Calu3 (cell line): ENCODE data around the gene PDCD6IP. TPM values are rescaled to one million over a fixed set of nuclear protein-coding genes. Genes with fewer than 3 reads are reported as not detected.
"Not testable (repeated sequence)": the region's sequence is repeated elsewhere in the genome, so short reads cannot be mapped to it uniquely, and the experiment has no call there.

Experiments used
- BruUV-seq: library from RNA; stranded (reverse); fragments of 400-500 nt; replicated peaks from 2 replicates; lab custom pipeline; 2021; lab: Mats Ljungman, UMichigan
- CTCF ChIA-PET: fragments of 300-600 bp; sonication (Branson Sonifier 250); formaldehyde crosslinking; loops from one replicate; lab custom pipeline; 2022; ENCODE audit warnings: antibody characterized with exemption; lab: Charles Lee
- DNase-seq: peaks from one replicate; pipeline ENCODE4 v3.0.0; 2022
- H3K27ac Mint-ChIP-seq: one replicate; pipeline ENCODE4 v1.8.0; 2022; ENCODE audit warnings: mixed read lengths; ENCODE audit not compliant: unreplicated experiment
- H3K27me3 Mint-ChIP-seq: one replicate; pipeline ENCODE4 v1.8.0; 2022; ENCODE audit warnings: mixed read lengths; ENCODE audit not compliant: unreplicated experiment
- H3K36me3 Mint-ChIP-seq: one replicate; pipeline ENCODE4 v1.8.0; 2022; ENCODE audit warnings: mild to moderate bottlenecking, moderate library complexity, mixed read lengths; ENCODE audit not compliant: insufficient read depth, unreplicated experiment
- H3K4me1 Mint-ChIP-seq: one replicate; pipeline ENCODE4 v1.8.0; 2022; ENCODE audit warnings: mild to moderate bottlenecking, low read depth, mixed read lengths; ENCODE audit not compliant: unreplicated experiment
- H3K4me3 Mint-ChIP-seq: one replicate; pipeline ENCODE4 v1.8.0; 2022; ENCODE audit warnings: mild to moderate bottlenecking, low read depth, moderate library complexity, mixed read lengths; ENCODE audit not compliant: unreplicated experiment
- H3K9me3 Mint-ChIP-seq: one replicate; pipeline ENCODE4 v1.8.0; 2022; ENCODE audit warnings: low read depth, mixed read lengths; ENCODE audit not compliant: unreplicated experiment
- CTCF ChIP-seq: fragments of 200-600 bp; IDR thresholded peaks from one replicate; pipeline ENCODE4 v1.8.0; 2022; ENCODE audit warnings: antibody characterized with exemption; ENCODE audit not compliant: unreplicated experiment
- intact Hi-C: fragments of 100-400 bp; cut with micrococcal nuclease; formaldehyde crosslinking; loops from one replicate; pipeline ENCODE4 v1.10.0; 2022; ENCODE audit not compliant: unreplicated experiment
- total RNA-seq: library from RNA; stranded (reverse); gene quantifications from 2 replicates; pipeline ENCODE4 v1.2.3, GENCODE V29; 2022

PDCD6IP gene
- total RNA-seq, 1 experiment from 2014 or later: 213 TPM

DNA sequence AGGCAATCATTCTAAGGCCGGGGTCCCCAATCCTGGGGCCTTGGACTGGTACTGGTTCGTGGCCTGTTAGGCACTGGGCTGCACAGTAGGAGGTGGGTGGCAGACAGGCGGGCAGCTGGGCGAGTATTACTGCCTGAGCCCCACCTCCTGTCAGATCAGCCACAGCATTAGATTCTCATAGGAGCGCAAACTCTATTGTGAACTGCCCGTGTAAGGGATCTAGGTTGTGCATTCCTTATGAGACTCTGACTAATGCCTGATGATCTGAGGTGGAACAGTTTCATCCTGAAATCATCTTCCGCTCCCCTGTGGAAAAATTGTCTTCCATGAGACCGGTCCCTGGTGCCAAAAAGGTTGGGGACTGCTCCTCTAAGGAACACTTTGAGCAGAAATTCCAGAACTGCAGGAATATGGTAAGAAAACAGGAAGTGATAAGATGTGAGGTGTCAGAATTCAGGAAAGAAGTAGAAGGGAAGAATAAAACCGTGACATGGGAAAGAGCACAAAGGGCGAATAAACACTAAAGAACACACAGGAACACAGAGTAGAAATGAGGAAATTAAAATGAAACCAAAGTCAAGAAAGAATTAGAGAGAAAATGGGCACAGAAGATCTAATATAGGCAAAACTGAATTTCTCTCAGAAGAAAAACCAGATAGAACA lies 57.6 kb downstream of the PDCD6IP start:
- H3K9me3 Mint-ChIP-seq: no peaks in the 10 kb centered on the region
- no TSS peak for BruUV-seq
- CTCF ChIA-PET: no interaction called here
- no peak overlapping the region for H3K4me3 Mint-ChIP-seq
- no peak for DNase-seq
- H3K36me3 Mint-ChIP-seq: peaks cover 13% of the 10 kb centered on the region
- no peak overlapping the region for H3K27ac Mint-ChIP-seq
- TF ChIP-seq CTCF: no peak
- intact Hi-C loops: no loop called here
- H3K27me3 Mint-ChIP-seq: no peaks in the 10 kb centered on the region
- H3K4me1 Mint-ChIP-seq: peaks cover 13% of the 10 kb centered on the region

DNA sequence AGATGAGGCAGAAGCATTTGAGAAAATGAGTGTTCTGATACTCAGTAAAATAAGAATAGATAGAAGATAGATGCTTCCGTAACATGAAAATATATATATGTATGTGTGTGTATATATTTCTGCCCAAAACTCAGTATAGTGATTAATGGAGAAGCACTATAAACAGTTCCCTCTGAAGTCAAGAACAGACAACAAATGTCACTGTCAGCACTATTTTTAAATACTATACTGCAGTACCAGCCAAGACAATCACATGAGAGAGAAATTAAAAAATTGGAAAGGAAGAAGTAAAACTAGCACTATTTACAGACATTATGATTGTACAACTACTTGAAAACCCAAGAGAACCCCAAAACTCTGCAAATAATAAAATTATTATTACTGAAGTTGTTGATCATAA lies 59.3 kb downstream of the PDCD6IP start:
- not testable (repeated sequence) for DNase-seq

DNA sequence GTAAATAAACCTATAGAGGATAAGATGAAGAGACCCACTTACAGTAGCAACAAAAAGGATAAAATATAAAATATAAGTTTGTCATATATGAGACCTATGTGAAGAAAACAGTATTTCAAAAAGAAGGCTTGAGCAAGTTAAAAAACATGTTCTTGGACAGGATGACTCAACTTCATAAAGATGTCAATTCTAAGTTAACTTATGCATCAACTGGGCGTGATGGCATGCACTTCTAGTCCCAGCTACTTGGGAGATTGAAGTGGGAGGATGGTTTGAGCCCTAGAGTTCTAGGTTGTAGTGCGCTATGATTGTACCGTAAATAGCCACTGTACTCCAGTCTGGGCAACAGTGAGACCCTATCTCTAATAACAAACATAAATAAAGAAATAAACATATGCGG lies 59.7 kb downstream of the PDCD6IP start:
- no peak for TF ChIP-seq CTCF
- no peak for DNase-seq
- H3K36me3 Mint-ChIP-seq: peaks cover 13% of the 10 kb centered on the region
- intact Hi-C loops: no loop called here
- no peaks in the 10 kb centered on the region for H3K27me3 Mint-ChIP-seq
- CTCF ChIA-PET: no interaction called here
- H3K4me1 Mint-ChIP-seq: peaks cover 13% of the 10 kb centered on the region
- H3K27ac Mint-ChIP-seq: no peak overlapping the region
- H3K4me3 Mint-ChIP-seq: no peak overlapping the region
- no peaks in the 10 kb centered on the region for H3K9me3 Mint-ChIP-seq
- BruUV-seq: no TSS peak

More for the DNA sequence above, 59.3 kb downstream of the PDCD6IP start:
- BruUV-seq, H3K27me3 Mint-ChIP-seq, intact Hi-C loops, H3K27ac Mint-ChIP-seq, H3K4me3 Mint-ChIP-seq, H3K9me3 Mint-ChIP-seq, CTCF ChIA-PET: not testable (repeated sequence)
- Mint-ChIP-seq H3K4me1 (peaks cover 13% of the 10 kb centered on the region), H3K36me3 (peaks cover 13% of the 10 kb centered on the region)

DNA sequence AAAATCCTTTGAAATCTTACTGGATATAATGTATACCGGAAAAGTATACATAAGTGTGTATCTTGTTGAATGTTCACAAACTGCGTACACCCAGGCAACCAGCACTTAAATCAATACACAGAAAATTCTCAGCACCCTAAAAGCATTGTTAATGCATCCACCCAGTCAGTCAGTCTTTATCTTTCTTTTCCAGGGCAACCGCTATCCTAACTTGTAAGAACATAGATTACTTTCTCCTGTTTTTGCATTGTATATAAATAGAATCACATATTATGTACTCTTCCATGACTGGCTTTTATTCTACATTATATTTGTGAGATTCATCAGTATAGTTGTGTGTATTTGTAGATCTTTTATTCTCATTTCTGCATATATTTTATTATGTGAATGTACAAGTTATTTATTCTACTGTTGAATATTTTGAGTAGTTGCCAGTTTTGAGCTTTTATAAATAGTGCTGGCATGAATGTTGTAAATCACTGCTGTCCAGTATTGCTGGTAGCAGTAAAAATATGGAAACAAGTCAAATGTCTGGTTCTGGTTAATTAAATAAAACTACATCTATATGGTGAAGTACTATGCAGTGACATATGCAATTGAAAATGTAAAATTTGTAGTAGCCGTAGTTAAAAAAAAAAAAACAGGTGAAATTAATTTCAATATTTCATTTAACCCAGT lies 62.1 kb downstream of the PDCD6IP start:
- Mint-ChIP-seq H3K4me3 (no peak overlapping the region), H3K36me3 (peaks cover 6% of the 10 kb centered on the region), H3K27me3 (no peaks in the 10 kb centered on the region), H3K4me1 (peaks cover 7% of the 10 kb centered on the region), H3K27ac (no peak overlapping the region), H3K9me3 (no peaks in the 10 kb centered on the region)
- CTCF ChIA-PET: no interaction called here
- DNase-seq: no peak
- intact Hi-C loops: no loop called here
- BruUV-seq: no TSS peak
- TF ChIP-seq CTCF: no peak

- Mint-ChIP-seq H3K9me3 (no peaks in the 10 kb centered on the region), H3K27ac (no peak overlapping the region), H3K27me3 (no peaks in the 10 kb centered on the region), H3K4me3 (no peak overlapping the region), H3K4me1 (no peaks in the 10 kb centered on the region), H3K36me3 (peaks cover 5% of the 10 kb centered on the region)
- DNase-seq: no peak
- CTCF ChIA-PET: interaction anchor here (0.6 to 0.7 kb wide), 2 partner anchors 34 to 115 kb away, joined by 3 to 4 read pairs; no protein-coding TSS in a partner anchor
- intact Hi-C loops: no loop called here
- BruUV-seq: no TSS peak
- TF ChIP-seq CTCF: no peak
Measured at GRCh38 chr3:33865133-33865532, 66.7 kb downstream of the PDCD6IP start.
